NCI-H82 treated with DMSO at 0.1 percent for 48 hours (cell line): ENCODE data around the gene PALMD.

ENCODE experiments used
- DNase-seq: peaks from one replicate; lab custom pipeline; 2025; ENCODE audit not compliant: unreplicated experiment; lab: John Stamatoyannopoulos, UW

The PALMD gene

GRCh38 chr1:99634971-99635624 is 10.8 kb upstream of the PALMD start:
- no peak for DNase-seq

DNA sequence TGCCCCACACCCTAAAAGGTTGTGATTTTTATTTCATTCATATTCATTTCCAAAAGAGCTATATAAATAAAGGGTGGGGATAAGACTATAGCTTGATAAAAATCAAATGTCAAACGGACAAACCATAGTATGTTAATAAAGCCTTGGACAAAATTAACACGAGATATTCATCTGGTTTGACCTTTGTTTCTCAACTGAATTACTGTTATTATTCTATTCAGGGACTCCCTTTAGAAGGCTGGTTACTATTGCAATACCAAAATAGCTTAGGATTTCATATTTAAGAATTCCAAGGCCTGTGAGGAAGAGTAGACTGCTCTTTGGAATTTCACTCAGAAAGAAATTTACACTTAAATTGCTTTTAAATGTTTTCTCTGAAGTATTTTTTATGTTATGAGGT is 10.2 kb upstream of the PALMD start:
- DNase-seq = no peak

- DNase-seq = peak; percentile 99
These were observed 9.2 kb upstream of the PALMD start for GRCh38 chr1:99636647-99637175.

- peak; percentile 58 for DNase-seq
These were observed 7.1 kb upstream of the PALMD start for GRCh38 chr1:99638853-99639252.

GRCh38 chr1:99639408-99639807 is 6.5 kb upstream of the PALMD start:
- DNase-seq = peak; percentile 58

DNA sequence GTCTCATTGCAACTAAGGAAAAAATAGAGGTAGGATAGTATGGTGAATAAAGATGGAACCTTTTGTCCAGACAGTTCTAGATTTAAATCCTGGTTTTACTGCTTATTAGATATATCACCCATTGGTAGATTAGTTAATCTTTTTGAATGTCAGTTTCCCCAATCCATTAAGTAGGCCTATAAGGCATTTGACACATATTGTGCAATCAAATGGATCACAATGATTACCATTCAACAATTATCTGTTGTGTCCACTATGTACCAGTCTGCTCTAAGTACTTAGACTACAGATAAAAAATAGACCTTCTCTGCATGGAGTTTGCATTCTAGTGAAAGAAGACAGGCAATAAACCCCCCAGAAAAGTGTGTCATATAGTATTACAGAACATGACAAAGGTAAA is 6.0 kb upstream of the PALMD start:
- DNase-seq = no peak

- peak; percentile 36 for DNase-seq
These were observed 5.2 kb upstream of the PALMD start for GRCh38 chr1:99640672-99641071.

- no peak for DNase-seq
These were observed 4.4 kb upstream of the PALMD start for GRCh38 chr1:99641558-99641957.

DNA sequence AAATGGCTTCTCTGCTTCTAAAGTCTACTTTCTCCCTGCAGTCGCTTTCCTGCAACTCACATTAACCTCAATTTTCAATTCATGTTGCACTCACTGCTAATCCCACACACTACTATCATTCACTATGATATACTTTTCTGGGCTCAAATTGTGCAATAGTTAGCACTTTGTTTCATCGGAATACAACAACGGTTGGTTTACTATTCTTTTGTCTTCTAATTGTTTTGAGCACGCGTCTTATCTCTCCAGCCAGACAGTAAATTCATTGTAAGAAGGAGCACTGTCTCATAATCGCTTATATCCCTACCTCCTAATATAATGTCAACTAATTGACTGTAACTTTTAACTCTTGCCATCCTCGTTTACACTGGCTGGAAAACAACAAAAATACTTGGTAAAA is 3.9 kb upstream of the PALMD start:
- DNase-seq = no peak

GRCh38 chr1:99643021-99643779 is 2.7 kb upstream of the PALMD start:
- DNase-seq = no peak

- peak; percentile 93 for DNase-seq
These were observed 1.5 kb upstream of the PALMD start for GRCh38 chr1:99644279-99645004.

DNA sequence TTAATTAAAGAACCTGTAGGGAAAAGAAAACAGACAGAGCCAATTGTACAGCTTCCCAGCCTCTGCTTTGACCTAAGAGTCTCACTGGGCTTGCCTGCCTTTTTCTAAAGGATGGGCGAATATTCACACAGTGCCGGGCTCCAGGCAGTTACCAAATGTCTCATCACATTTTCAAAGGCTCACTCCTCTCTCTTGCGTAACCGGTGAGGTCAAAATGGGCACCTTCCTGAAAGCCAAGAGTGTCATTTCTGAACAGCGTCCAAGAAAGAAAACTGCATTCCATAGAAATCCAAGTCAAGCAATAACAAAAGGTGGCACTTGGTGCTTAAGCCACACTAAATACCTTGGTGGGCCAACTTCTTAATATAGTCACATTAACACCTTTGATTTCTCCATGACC is 710 bp upstream of the PALMD start:
- DNase-seq = peak; percentile 86

DNA sequence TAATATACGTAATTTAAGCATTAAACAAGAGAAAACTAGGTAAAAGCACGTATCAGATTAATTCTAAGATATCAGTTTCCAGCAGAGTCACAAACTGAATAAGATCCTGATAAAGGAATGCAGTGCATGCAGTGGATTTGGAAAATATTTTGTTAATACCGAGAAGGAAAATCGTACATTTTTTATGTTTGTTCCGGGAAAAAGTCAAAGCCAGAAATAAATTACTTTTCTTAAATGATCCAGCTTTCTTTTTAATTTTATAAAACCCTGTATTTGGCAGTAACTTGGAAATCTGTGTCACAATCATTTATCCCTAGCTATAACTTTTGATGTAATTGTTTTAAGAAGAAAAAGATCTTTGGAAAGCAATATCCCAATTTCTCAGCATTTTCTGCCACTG is 955 bp downstream of the PALMD start:
- no peak for DNase-seq

DNA sequence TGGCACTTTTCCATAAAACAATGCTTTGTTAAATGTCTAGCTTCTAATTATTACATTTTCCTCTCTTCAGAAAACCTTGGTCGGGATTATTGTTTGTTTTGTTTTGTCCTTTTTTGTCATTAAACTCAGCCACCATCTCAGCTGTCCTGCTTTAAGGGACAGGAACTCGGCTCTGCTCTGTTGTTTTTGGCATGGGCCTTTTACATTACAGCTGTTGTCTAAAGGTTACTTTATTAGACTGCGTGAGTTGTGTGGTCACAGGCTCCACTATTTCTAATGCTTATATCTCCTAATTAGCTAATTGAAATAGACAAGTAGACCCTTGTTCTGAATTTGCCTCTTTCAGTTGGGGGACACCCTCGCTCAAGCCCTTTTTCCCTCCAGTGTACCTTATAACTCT is 1.6 kb downstream of the PALMD start:
- peak; percentile 53 for DNase-seq

DNA sequence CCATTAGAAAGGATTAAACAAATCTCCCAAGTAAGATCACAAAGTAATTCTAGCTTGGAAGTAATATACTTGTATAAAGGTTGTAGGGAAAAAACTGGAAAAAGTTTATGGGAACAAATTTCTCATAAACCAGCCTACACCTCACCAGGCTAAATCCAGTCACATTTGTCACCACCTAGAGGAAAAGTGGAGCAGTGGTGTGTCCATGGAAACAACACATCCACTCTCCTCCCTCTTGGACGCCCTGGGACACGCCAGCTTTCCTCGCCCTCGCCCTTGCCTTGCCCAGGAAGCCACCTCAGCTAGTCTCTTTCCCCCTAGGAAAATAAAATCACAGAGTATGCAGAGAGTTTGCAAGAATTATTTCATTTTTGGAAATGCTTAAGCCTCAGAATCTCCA is 2.2 kb downstream of the PALMD start:
- peak; percentile 94 for DNase-seq

GRCh38 chr1:99650030-99650429 is 4.1 kb downstream of the PALMD start:
- DNase-seq = no peak

- no peak for DNase-seq
These were observed 5.0 kb downstream of the PALMD start for GRCh38 chr1:99650773-99651437.

DNA sequence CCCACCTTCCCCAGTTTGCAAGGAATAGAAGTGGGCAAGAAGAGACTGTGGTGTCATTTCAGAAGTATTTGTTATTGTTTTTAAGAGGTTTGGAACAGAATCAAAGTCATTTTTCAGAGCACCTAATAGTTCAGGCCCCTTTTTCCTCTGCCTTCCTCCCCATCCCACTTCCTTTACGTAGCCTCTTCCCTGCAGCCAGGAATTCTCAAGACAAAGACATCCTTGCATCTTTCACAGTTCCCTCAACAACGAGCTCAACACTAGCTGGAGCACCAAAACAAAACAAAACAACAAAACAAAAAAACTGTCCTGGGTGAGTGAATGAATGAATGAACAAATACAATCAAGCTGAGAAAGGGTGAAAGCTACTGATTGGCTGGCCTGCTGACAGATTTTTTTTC is 7.0 kb downstream of the PALMD start:
- no peak for DNase-seq

- DNase-seq = no peak
These were observed 9.5 kb downstream of the PALMD start for GRCh38 chr1:99655376-99655775.

DNA sequence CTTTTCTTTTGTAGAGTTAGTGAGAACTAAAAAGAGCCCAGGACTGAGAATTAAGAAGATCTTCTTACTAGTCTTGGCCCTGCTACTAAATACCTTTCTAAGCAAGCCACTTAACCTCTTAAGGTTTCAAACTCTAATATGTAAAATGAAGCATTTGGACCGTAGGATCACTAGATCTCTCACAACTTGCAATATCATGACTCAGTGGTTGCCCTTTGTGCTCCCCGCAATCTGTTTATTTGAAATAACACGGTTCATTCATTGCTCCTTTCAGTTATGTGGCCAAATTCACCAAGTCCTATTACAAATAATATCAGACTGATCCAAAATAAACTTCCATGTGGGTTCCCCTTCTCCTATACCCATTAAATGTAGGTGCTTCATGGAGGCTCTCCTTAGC is 10.8 kb downstream of the PALMD start:
- no peak for DNase-seq
